Ectodermal cell (in vitro differentiated cells): ENCODE results near the gene MTMR12.

Experiments
- H3K27ac ChIP-seq: 2 replicates; pipeline ENCODE4 v1.7.0; 2013; ENCODE audit warnings: mild to moderate bottlenecking, low read depth, low read length; ENCODE audit not compliant: insufficient read depth, poor library complexity, severe bottlenecking
- H3K27me3 ChIP-seq: 2 replicates; pipeline ENCODE4 v1.7.0; 2013; ENCODE audit warnings: mild to moderate bottlenecking, low read length; ENCODE audit not compliant: insufficient read depth, control insufficient read depth, poor library complexity, severe bottlenecking
- H3K36me3 ChIP-seq: one replicate; pipeline ENCODE4 v1.7.0; 2013; ENCODE audit warnings: low read length; ENCODE audit not compliant: control insufficient read depth, insufficient read depth
- H3K4me1 ChIP-seq: one replicate; pipeline ENCODE4 v1.7.0; 2013; ENCODE audit warnings: low read length; ENCODE audit not compliant: control insufficient read depth, insufficient read depth
- H3K4me3 ChIP-seq: 2 replicates; pipeline ENCODE4 v1.7.0; 2013; ENCODE audit warnings: low read depth, low read length, control low read depth; ENCODE audit not compliant: insufficient read depth
- H3K9me3 ChIP-seq: 2 replicates; pipeline ENCODE4 v1.7.0; 2013; ENCODE audit warnings: mild to moderate bottlenecking, low read length, moderate library complexity; ENCODE audit not compliant: control insufficient read depth
- WGBS, 2 experiments: methylation state at CpG; one replicate each; pipeline ENCODE4 v1.1.7; 2013; ENCODE audit warnings: missing lambda C conversion rate in 2 of 2; 5-methylcytosine and 5-hydroxymethylcytosine counted together

Gene MTMR12

DNA sequence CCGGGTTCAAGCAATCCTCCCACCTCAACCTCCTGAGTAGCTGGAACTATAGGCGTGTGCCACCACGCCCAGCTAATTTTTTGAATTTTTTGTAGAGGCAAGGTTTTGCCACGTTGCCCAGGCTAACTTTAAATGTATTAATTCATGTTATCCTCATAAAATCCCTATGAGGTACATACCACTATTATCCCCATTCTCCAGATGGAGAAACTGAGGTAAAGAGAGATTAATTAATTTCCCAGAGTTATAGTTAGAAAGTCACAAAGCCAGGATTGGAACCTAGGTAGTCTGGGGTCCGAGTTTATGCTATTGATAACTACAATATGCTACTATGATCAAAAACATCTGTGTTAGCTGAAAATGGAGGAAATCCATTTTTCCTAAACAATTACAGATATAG is 106.7 kb downstream of the MTMR12 start:
- Histone ChIP-seq H3K27ac (no peak overlapping the region), H3K36me3 (no peaks in the 10 kb centered on the region), H3K9me3 (no peaks in the 10 kb centered on the region), H3K27me3 (no peaks in the 10 kb centered on the region), H3K4me3 (no peak overlapping the region), H3K4me1 (no peaks in the 10 kb centered on the region)
- WGBS, 2 experiments: 93 to 95% methylated on average over 4 of the region's 5 CpGs

DNA sequence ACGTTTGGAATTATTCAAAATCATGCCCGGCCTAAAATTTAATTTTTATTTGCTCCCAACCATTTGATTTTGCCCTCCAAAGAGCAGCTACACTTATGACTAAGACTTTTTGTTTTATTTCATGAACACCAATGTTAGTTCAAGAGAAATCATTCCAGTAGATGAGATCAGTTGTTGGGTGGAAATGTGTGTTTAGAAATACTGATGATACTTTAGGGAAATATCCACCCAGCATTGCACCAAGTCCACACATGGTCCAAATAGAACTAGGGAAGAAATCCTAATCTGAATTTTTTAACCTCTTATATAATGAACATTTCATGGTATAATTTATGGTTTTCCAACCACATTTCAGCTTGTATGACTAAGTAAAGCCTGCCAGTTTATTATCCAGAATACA is 110.3 kb downstream of the MTMR12 start:
- Histone ChIP-seq H3K9me3 (no peaks in the 10 kb centered on the region), H3K36me3 (no peaks in the 10 kb centered on the region), H3K27ac (no peak overlapping the region), H3K27me3 (no peaks in the 10 kb centered on the region), H3K4me1 (no peaks in the 10 kb centered on the region), H3K4me3 (no peak overlapping the region)
- 86 to 91% methylated on average over 2 of the region's 2 CpGs for WGBS, 2 experiments

GRCh38 chr5:32201122-32201753 is 111.5 kb downstream of the MTMR12 start:
- H3K27me3 ChIP-seq: no peaks in the 10 kb centered on the region

GRCh38 chr5:32197032-32197431 is 115.7 kb downstream of the MTMR12 start:
- 93 to 95% methylated on average over 6 of the region's 6 CpGs for WGBS, 2 experiments

More at GRCh38 chr5:32201122-32201753, 111.5 kb downstream of the MTMR12 start:
- Histone ChIP-seq H3K36me3 (no peaks in the 10 kb centered on the region), H3K4me3 (no peak overlapping the region), H3K4me1 (no peaks in the 10 kb centered on the region), H3K27ac (no peak overlapping the region), H3K9me3 (no peaks in the 10 kb centered on the region)
- 90 to 100% methylated on average over 3 of the region's 3 CpGs for WGBS, 2 experiments

DNA sequence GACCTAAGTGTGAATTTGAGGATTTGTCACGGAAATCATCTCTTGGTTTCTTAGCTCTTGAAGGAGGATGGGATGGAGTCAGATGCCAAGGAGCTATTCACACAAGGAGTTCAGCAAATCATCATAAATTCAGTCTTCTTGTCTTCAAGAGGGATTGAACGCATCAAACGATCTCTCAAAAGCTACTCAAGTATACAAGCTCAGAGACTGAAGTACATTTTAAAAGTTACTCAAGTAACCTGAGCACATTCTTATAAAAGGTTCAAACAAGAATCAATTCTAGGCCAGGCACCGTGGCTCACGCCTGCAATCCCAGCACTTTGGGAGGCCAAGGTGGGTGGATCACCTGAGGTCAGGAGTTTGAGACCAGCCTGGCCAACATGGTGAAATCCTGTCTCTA is 117.5 kb downstream of the MTMR12 start:
- Histone ChIP-seq H3K27ac (no peak overlapping the region), H3K36me3 (no peaks in the 10 kb centered on the region), H3K4me1 (no peaks in the 10 kb centered on the region), H3K27me3 (no peaks in the 10 kb centered on the region), H3K4me3 (no peak overlapping the region), H3K9me3 (no peaks in the 10 kb centered on the region)
- 81 to 93% methylated on average over 5 of the region's 5 CpGs for WGBS, 2 experiments

More at GRCh38 chr5:32197032-32197431, 115.7 kb downstream of the MTMR12 start:
- Histone ChIP-seq H3K9me3 (no peaks in the 10 kb centered on the region), H3K27ac (no peak overlapping the region), H3K4me3 (no peak overlapping the region), H3K36me3 (no peaks in the 10 kb centered on the region), H3K4me1 (no peaks in the 10 kb centered on the region), H3K27me3 (no peaks in the 10 kb centered on the region)

- Histone ChIP-seq H3K27ac (no peak overlapping the region), H3K9me3 (no peaks in the 10 kb centered on the region), H3K36me3 (no peaks in the 10 kb centered on the region), H3K27me3 (no peaks in the 10 kb centered on the region), H3K4me3 (no peak overlapping the region), H3K4me1 (no peaks in the 10 kb centered on the region)
- WGBS, 2 experiments: 92% methylated on average over 7 of the region's 7 CpGs
Measured at GRCh38 chr5:32193591-32193990, 119.1 kb downstream of the MTMR12 start.

DNA sequence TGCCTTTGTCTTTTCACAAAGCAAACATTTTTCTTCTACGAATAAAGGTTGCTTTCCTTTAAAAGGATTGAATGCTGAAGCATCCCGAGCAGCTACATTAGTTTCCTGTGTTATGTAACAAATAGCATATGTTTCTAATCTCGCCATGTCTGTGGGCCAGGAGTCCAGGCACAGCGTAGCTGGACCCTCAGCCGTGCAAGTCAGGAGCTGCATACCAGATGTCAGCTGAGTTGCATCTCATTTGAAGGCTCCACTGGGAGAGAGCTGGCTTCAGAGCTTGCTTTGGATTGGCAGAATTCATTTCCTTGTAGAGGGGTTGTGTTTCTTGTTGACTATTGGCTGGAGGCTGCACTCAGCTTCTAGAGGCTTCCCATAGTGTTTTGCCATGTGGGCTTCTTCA is 122.6 kb downstream of the MTMR12 start:
- Histone ChIP-seq H3K4me3 (no peak overlapping the region), H3K27ac (no peak overlapping the region)

GRCh38 chr5:32187675-32188074 is 125.1 kb downstream of the MTMR12 start:
- no peaks in the 10 kb centered on the region for H3K9me3 ChIP-seq
- no peaks in the 10 kb centered on the region for H3K27me3 ChIP-seq
- no peaks in the 10 kb centered on the region for H3K4me1 ChIP-seq
- no peak overlapping the region for H3K4me3 ChIP-seq
- no peak overlapping the region for H3K27ac ChIP-seq
- no peaks in the 10 kb centered on the region for H3K36me3 ChIP-seq

More for the DNA sequence above, 122.6 kb downstream of the MTMR12 start:
- Histone ChIP-seq H3K9me3 (no peaks in the 10 kb centered on the region), H3K4me1 (no peaks in the 10 kb centered on the region), H3K27me3 (no peaks in the 10 kb centered on the region), H3K36me3 (no peaks in the 10 kb centered on the region)
- 96 to 97% methylated on average over 5 of the region's 5 CpGs for WGBS, 2 experiments

- H3K27ac ChIP-seq: no peak overlapping the region
- no peaks in the 10 kb centered on the region for H3K36me3 ChIP-seq
- no peaks in the 10 kb centered on the region for H3K27me3 ChIP-seq
- H3K4me3 ChIP-seq: no peak overlapping the region
- H3K9me3 ChIP-seq: no peaks in the 10 kb centered on the region
- 80 to 81% methylated on average over 5 of the region's 5 CpGs for WGBS, 2 experiments
- no peaks in the 10 kb centered on the region for H3K4me1 ChIP-seq
Measured at GRCh38 chr5:32182463-32183063, 130.2 kb downstream of the MTMR12 start.
